Pancreas (tissue), 10 donors: Measurements from ENCODE around the gene TRIM4. TPM values are rescaled to one million over a fixed set of nuclear protein-coding genes. Genes with fewer than 3 reads are reported as not detected.
"Not testable (repeated sequence)": the region's sequence is repeated elsewhere in the genome, so short reads cannot be mapped to it uniquely, and the experiment has no call there.

ENCODE experiments used
- ATAC-seq, 4 donors: fragments of 200-7000 bp; cut with Tn5 transposase; one replicate each; pipeline versions ENCODE4 v1.8.0 to v1.9.1; 2020; ENCODE audit warnings: mild to moderate bottlenecking in 4 of 4, moderate library complexity in 4 of 4
- DNase-seq, 6 donors: peaks; one replicate each; pipeline ENCODE4 v3.0.0-alpha.2; 2020
- FAIRE-seq: peaks from 2 replicates; lab custom pipeline; 2012; peaks lifted over from hg19 to GRCh38; lab: Jason Lieb, UNC
- H3K27ac ChIP-seq, 4 donors: fragments of 200-600 bp; sonication (generic); 1 replicate in 3 of 4; 2 replicates in 1 of 4; pipeline versions ENCODE4 v1.5.0 to v1.8.0; 2020
- H3K27me3 ChIP-seq, 4 donors: fragments of 200-600 bp; one replicate each; pipeline ENCODE4 v1.8.0; 2021
- H3K36me3 ChIP-seq, 3 donors: fragments of 200-600 bp; sonication (generic) in 1 of 3; one replicate each; pipeline versions ENCODE4 v1.5.0 to v1.8.0; 2020 to 2021
- H3K4me1 ChIP-seq, 3 donors: fragments of 200-600 bp; one replicate each; pipeline ENCODE4 v1.8.0; 2021
- H3K4me3 ChIP-seq, 4 donors: fragments of 200-600 bp; sonication (generic) in 2 of 4; one replicate each; pipeline versions ENCODE4 v1.5.0 to v1.8.0; 2020 to 2021
- H3K9me3 ChIP-seq, 4 donors: fragments of 200-600 bp; one replicate each; pipeline ENCODE4 v1.8.0; 2021
- WGBS, 2 donors: extraction: QIAGEN DNeasy Blood & Tissue Kit; methylation state at CpG; one replicate each; pipeline ENCODE4 v1.1.7; 2013; 5-methylcytosine and 5-hydroxymethylcytosine counted together
- intact Hi-C, 3 donors: fragments of 100-400 bp; cut with DNase I; formaldehyde crosslinking; loops; one replicate each; pipeline versions ENCODE4 v1.11.1 to v1.14.2; 2022
- polyA plus RNA-seq, 2 donors: library from polyadenylated mRNA; stranded (reverse); fragments of 200-250 nt; gene quantifications; one replicate each; pipeline ENCODE4 v1.2.3, GENCODE V29; 2013
- total RNA-seq, 6 donors: library from RNA; stranded (reverse); fragmentation: NEBNext Ultra II Directional in 4 of 6; extraction: Animal tissue kit (Norgen Biotek cat#: 25700) in 4 of 6; gene quantifications; one replicate each; pipeline versions ENCODE4 v1.2.1 to v1.2.4, GENCODE V29; 2021 to 2023
- TF ChIP-seq, protein P1 (sequence below), 4 donors: fragments of 200-600 bp; sonication (generic) in 3 of 4; IDR thresholded peaks; one replicate each; pipeline versions ENCODE4 v1.5.0 to v1.8.0; 2021; ENCODE audit warnings: antibody characterized with exemption in 4 of 4
- donor health status: healthy with polysubstance abuse.
- donor health status: DM: no; HTN: no; CAD: no; lungs with moderate emphysema.
- donor health status: DM: no; HTN: no; CAD: no.
- donor health status: control.
- donor health status: control.
- donor health status: Bipolar disorder and iron deficiency.
- donor health status: DM: yes; HTN: yes; CAD: no.
- donor health status: DM: no; HTN: no; CAD: no.
- donor health status: DM: no; HTN: no; CAD: no.
- donor health status: DM: yes; HTN: yes; CAD: no.

The TRIM4 gene
- total and polyA plus RNA-seq, 8 donors = 9.4 to 18.6 (median 15.7) TPM

DNA sequence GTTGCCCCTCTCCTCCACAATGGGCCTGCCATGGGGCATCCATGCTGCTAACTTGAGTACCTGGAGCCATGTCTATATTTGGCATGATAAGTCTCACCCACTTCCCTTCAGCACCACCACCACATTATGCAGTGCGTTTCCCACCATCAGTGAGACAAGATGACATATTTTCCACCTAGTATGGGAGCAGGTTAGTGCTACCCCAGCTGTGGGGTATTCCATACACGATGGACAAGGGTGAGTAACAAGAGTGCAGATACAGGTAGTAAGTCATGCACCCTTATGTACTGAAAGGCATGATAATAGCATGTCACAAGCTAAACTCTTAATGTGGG lies 21.3 kb downstream of the TRIM4 start:
- 90 to 94% methylated on average over 2 of the region's 2 CpGs for WGBS, 2 donors
- no peaks in the 10 kb centered on the region for H3K4me1 ChIP-seq
- no peak for FAIRE-seq
- intact Hi-C loops = no loop called here
- H3K27ac ChIP-seq = no peak overlapping the region
- TF ChIP-seq, protein P1, sequence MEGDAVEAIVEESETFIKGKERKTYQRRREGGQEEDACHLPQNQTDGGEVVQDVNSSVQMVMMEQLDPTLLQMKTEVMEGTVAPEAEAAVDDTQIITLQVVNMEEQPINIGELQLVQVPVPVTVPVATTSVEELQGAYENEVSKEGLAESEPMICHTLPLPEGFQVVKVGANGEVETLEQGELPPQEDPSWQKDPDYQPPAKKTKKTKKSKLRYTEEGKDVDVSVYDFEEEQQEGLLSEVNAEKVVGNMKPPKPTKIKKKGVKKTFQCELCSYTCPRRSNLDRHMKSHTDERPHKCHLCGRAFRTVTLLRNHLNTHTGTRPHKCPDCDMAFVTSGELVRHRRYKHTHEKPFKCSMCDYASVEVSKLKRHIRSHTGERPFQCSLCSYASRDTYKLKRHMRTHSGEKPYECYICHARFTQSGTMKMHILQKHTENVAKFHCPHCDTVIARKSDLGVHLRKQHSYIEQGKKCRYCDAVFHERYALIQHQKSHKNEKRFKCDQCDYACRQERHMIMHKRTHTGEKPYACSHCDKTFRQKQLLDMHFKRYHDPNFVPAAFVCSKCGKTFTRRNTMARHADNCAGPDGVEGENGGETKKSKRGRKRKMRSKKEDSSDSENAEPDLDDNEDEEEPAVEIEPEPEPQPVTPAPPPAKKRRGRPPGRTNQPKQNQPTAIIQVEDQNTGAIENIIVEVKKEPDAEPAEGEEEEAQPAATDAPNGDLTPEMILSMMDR (IDR thresholded peaks at IDR 0.05) = no peak
- H3K27me3 ChIP-seq = no peaks in the 10 kb centered on the region
- peaks cover 4 to 22% (median 5%) of the 10 kb centered on the region in 3 donors for H3K36me3 ChIP-seq
- no peak for DNase-seq
- H3K9me3 ChIP-seq = no peaks in the 10 kb centered on the region
- ATAC-seq = no peak
- H3K4me3 ChIP-seq = no peak overlapping the region

DNA sequence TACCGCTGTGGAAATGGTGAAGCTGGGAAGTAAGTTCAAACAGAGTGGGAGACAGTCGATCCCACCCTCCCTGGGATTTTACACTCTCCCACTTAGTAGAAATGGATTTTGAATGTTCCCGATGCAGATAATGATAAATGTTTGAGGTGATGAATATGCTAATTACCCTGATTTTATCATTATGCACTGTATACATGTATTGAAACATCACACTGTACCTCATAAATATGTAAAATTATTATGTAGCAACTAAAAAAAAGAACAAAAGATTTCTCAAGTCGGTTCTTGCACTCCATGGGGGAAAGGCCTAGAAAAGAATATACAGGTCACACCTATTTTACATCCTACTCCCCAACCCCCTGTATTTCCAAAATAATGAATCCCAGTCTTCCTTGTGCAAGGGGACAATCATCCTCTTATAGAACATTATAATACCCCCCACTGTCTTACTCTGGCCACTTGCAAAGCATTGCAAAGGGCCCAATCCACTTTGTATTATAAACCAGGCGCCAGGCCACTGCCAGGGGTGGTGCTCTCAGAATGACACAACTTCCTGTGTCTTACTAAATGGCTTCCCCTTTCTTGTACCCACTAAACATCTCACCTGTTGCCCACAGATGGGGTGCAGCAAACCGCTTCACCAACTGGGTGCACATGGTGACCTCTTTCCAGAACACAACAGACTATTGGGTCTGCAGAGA lies 21.9 kb downstream of the TRIM4 start:
- Histone ChIP-seq H3K9me3 (no peaks in the 10 kb centered on the region), H3K27ac (no peak overlapping the region), H3K4me1 (no peaks in the 10 kb centered on the region), H3K4me3 (no peak overlapping the region), H3K27me3 (no peaks in the 10 kb centered on the region), H3K36me3 (peaks cover 2 to 19% (median 5%) of the 10 kb centered on the region in 3 donors)
- no peak for DNase-seq
- WGBS, 2 donors = 91 to 93% methylated on average over 6 of the region's 6 CpGs
- intact Hi-C loops = no loop called here
- ATAC-seq = no peak
- no peak for FAIRE-seq
- TF ChIP-seq, protein P1 (IDR thresholded peaks at IDR 0.05) = no peak

DNA sequence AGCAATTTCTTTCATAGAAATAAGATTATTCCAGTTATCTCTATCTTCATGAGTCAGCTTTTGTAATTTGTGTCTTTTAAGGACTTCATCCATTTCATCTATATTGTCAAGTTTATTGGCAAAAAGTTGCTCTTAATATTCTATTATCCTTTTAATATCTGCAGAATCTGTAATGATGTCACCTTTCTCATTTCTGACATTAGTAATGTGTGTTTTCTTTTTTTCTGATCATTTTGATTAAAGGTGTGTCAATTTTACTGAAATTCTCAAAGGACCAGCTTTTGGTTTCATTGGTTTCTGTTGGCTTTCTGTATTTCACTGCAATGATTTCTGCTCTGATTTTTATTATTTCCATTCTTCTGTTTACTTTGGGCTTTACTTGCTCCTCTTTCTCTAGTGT lies 24.6 kb downstream of the TRIM4 start:
- H3K4me1 ChIP-seq = no peaks in the 10 kb centered on the region
- FAIRE-seq = no peak
- peaks cover 0 to 18% (median 0%) of the 10 kb centered on the region in 3 donors for H3K36me3 ChIP-seq
- intact Hi-C loops = no loop called here
- DNase-seq = no peak
- TF ChIP-seq, protein P1 (IDR thresholded peaks at IDR 0.05) = no peak
- no peak overlapping the region for H3K4me3 ChIP-seq
- ATAC-seq = no peak
- H3K9me3 ChIP-seq = no peaks in the 10 kb centered on the region
- H3K27ac ChIP-seq = no peak overlapping the region
- H3K27me3 ChIP-seq = no peaks in the 10 kb centered on the region

DNA sequence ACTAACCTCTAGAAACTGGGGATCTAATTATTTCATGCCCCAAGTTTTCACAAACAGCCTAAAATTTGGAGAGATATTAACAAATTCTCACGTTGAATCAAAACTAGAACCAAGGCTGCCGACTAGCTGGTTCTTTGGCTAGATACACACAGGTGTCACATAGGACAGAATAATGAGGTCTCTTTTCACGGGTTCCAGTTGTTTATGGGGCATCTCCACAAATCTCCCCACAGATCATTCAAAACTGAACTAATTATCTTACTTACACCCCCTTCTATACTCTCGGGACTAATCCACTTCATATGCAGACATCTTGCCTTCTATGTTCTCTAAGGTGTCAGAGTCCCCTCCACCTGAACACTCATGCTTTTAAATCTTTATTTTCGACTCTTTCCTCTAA lies 26.1 kb downstream of the TRIM4 start:
- H3K4me1 ChIP-seq = no peaks in the 10 kb centered on the region
- WGBS, 2 donors = 70 to 74% methylated on average over 5 of the region's 5 CpGs
- H3K9me3 ChIP-seq = no peaks in the 10 kb centered on the region
- no peak overlapping the region for H3K4me3 ChIP-seq
- no peaks in the 10 kb centered on the region for H3K27me3 ChIP-seq
- TF ChIP-seq, protein P1 (IDR thresholded peaks at IDR 0.05) = no peak
- H3K27ac ChIP-seq = no peak overlapping the region
- peaks cover 0 to 17% (median 0%) of the 10 kb centered on the region in 3 donors for H3K36me3 ChIP-seq
- intact Hi-C loops = no loop called here
- no peak for DNase-seq
- no peak for ATAC-seq
- FAIRE-seq = no peak

DNA sequence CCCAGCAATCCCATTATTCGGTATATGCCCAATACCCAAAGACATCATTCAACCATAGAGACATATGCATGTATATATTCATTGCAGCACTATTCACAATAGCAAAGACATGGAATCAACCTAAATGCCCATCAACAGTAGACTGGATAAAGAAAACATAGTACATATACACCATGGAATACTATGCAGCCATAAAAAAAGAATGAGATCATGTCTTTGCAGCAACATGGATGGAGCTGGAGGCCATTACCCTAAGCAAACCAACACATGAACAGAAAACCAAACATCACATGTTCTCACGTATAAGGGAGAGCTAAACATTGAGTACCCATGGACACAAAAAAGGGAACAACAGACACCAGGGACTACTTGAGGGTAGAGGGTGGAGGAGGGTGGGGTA lies 29.0 kb downstream of the TRIM4 start:
- intact Hi-C loops, DNase-seq, ATAC-seq, FAIRE-seq, H3K27me3 ChIP-seq, H3K9me3 ChIP-seq, H3K4me1 ChIP-seq, H3K4me3 ChIP-seq, H3K27ac ChIP-seq: not testable (repeated sequence)
- WGBS, 2 donors = 94 to 100% methylated on average over 2 of the region's 2 CpGs
- H3K36me3 ChIP-seq = peaks cover 0 to 17% (median 0%) of the 10 kb centered on the region in 3 donors

DNA sequence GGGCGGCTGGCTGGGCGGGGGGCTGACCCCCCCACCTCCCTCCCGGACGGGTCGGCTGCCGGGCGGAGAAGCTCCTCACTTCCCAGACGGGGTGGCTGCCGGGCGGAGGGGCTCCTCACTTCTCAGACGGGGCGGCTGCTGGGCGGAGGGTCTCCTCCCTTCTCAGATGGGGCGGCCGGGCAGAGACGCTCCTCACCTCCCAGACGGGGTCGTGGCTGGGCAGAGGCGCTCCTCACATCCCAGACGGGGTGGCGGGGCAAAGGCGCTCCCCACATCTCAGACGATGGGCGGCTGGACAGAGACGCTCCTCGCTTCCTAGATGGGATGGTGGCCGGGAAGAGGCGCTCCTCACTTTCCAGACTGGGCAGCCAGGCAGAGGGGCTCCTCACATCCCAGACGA lies 31.0 kb downstream of the TRIM4 start:
- H3K4me1 ChIP-seq, H3K27me3 ChIP-seq, intact Hi-C loops, FAIRE-seq, DNase-seq, ATAC-seq, H3K27ac ChIP-seq, H3K4me3 ChIP-seq, H3K9me3 ChIP-seq: not testable (repeated sequence)
- WGBS, 2 donors = 83 to 94% methylated on average over 5 to 25 of the region's 29 CpGs
- H3K36me3 ChIP-seq = peaks cover 0 to 17% (median 0%) of the 10 kb centered on the region in 3 donors
